Chondrocyte (in vitro differentiated cells): ENCODE measurements around the gene ACSM6. TPM values are rescaled to one million over a fixed set of nuclear protein-coding genes. Genes with fewer than 3 reads are reported as not detected.

Experiments used
- DNase-seq: peaks from one replicate; pipeline ENCODE4 v3.0.0; 2021; ENCODE audit warnings: mixed read lengths, low spot score
- H3K27ac Mint-ChIP-seq: one replicate; pipeline ENCODE4 v1.8.0; 2021; ENCODE audit warnings: mild to moderate bottlenecking, moderate library complexity, mixed read lengths; ENCODE audit not compliant: unreplicated experiment
- H3K27me3 Mint-ChIP-seq: 2 replicates; pipeline ENCODE4 v1.8.0; 2021; ENCODE audit warnings: low read depth, mixed read lengths
- H3K36me3 Mint-ChIP-seq: 2 replicates; pipeline ENCODE4 v1.8.0; 2021; ENCODE audit warnings: low read depth, mixed read lengths
- H3K4me1 Mint-ChIP-seq: 2 replicates; pipeline ENCODE4 v1.8.0; 2021; ENCODE audit warnings: low read depth, mild to moderate bottlenecking, mixed read lengths
- H3K4me3 Mint-ChIP-seq: one replicate; pipeline ENCODE4 v1.8.0; 2021; ENCODE audit warnings: mild to moderate bottlenecking, moderate library complexity, mixed read lengths; ENCODE audit not compliant: unreplicated experiment
- H3K9me3 Mint-ChIP-seq: 2 replicates; pipeline ENCODE4 v1.8.0; 2021; ENCODE audit warnings: low read depth, mixed read lengths
- total RNA-seq: library from RNA; stranded (reverse); gene quantifications from 3 replicates; pipeline ENCODE4 v1.2.1, GENCODE V29; 2021
- TF ChIP-seq, protein P1 (sequence below): fragments of 200-600 bp; sonication (generic); IDR thresholded peaks from 2 replicates; pipeline ENCODE4 v1.5.0; 2021; ENCODE audit warnings: antibody characterized with exemption, mild to moderate bottlenecking, moderate library complexity

The ACSM6 gene
- total RNA-seq, 1 donor from 2014 or later = not detected

DNA sequence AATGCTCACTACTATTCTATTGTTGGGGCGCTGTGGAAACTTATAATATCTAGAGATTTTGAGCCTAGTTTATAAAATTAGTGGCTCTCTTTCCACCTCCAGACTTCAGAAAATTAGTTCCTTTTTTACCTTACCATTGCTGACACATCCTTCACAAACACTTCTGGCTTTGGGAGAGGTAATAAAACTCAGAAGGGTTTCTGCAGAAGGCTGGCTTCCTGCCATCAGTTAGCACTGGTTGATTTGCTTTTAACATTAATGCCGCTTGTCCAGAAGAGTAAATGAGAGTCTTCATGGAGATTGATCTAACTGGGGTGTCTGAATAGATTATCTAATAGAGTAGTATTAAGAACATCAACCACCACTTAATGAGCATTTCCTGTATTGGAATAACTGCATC is 20.3 kb downstream of the ACSM6 start:
- no peaks in the 10 kb centered on the region for H3K27me3 Mint-ChIP-seq
- TF ChIP-seq, protein P1, sequence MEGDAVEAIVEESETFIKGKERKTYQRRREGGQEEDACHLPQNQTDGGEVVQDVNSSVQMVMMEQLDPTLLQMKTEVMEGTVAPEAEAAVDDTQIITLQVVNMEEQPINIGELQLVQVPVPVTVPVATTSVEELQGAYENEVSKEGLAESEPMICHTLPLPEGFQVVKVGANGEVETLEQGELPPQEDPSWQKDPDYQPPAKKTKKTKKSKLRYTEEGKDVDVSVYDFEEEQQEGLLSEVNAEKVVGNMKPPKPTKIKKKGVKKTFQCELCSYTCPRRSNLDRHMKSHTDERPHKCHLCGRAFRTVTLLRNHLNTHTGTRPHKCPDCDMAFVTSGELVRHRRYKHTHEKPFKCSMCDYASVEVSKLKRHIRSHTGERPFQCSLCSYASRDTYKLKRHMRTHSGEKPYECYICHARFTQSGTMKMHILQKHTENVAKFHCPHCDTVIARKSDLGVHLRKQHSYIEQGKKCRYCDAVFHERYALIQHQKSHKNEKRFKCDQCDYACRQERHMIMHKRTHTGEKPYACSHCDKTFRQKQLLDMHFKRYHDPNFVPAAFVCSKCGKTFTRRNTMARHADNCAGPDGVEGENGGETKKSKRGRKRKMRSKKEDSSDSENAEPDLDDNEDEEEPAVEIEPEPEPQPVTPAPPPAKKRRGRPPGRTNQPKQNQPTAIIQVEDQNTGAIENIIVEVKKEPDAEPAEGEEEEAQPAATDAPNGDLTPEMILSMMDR = no peak
- H3K36me3 Mint-ChIP-seq = peaks cover 1% of the 10 kb centered on the region
- H3K9me3 Mint-ChIP-seq = peaks cover 6% of the 10 kb centered on the region
- H3K4me3 Mint-ChIP-seq = no peak overlapping the region
- DNase-seq = no peak
- peaks cover 50% of the 10 kb centered on the region for H3K4me1 Mint-ChIP-seq
- H3K27ac Mint-ChIP-seq = no peak overlapping the region

DNA sequence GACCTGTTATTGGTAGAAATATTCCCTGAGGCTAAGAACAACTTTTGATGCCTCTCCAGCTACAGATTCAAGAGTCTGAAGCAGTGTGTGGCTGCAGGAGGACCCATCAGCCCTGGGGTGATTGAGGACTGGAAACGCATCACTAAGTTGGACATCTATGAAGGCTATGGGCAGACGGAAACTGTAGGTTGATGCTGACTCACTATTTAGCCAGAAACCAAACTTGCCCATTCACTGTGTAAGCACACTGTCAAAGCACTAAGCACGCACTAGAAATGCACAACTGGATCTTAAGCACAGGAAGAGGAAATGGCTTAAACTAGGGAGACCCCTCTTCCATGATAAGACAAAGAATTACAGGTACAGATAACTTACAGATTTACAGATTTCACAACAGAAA is 20.8 kb downstream of the ACSM6 start:
- peaks cover 10% of the 10 kb centered on the region for H3K9me3 Mint-ChIP-seq
- TF ChIP-seq, protein P1 = no peak
- no peaks in the 10 kb centered on the region for H3K27me3 Mint-ChIP-seq
- DNase-seq = no peak
- peaks cover 1% of the 10 kb centered on the region for H3K36me3 Mint-ChIP-seq
- H3K4me3 Mint-ChIP-seq = no peak overlapping the region
- no peak overlapping the region for H3K27ac Mint-ChIP-seq
- H3K4me1 Mint-ChIP-seq = peaks cover 54% of the 10 kb centered on the region

DNA sequence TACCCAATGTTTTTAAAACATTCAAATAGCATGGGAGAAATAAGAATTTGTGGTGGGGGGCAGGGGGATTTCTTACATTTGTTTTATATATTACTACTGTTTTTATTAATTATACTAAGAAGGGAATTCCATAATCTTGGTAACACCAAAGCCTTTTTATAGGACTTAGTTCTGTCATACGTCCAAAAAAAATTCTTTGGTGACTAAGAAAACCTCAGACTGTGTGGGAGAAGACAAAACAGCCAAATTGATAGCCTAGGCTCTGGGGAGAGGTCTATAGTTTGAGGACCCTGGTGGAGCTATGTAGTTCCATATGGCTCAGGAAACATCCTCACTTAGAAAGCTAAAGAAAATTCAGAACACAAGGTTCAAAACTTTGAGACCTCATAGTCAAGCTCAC is 23.4 kb downstream of the ACSM6 start:
- Mint-ChIP-seq H3K4me1 (peaks cover 71% of the 10 kb centered on the region), H3K9me3 (peaks cover 10% of the 10 kb centered on the region), H3K36me3 (peaks cover 3% of the 10 kb centered on the region), H3K4me3 (no peak overlapping the region), H3K27ac (peak overlapping the region; percentile 28), H3K27me3 (no peaks in the 10 kb centered on the region)
- no peak for DNase-seq
- TF ChIP-seq, protein P1 = no peak

DNA sequence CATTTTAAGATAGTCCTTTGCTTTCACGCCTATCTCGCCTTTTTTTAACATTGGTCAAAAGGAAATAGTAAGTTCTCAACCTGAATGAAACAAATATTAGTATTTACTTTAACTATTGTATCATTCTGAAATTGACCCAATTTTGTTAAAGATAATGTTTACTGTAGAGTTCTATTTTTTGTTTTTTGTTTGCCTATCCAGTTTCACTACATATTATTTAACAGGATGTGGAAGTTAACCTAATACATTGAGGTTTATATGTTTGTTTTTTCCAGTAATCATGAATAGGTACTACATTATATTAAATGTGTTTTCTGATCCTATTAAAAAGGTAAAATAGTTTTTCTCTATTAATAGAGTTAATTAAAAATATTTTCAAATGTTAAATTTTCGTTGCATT is 26.5 kb downstream of the ACSM6 start:
- peaks cover 3% of the 10 kb centered on the region for H3K36me3 Mint-ChIP-seq
- no peaks in the 10 kb centered on the region for H3K27me3 Mint-ChIP-seq
- H3K9me3 Mint-ChIP-seq = peaks cover 9% of the 10 kb centered on the region
- no peak overlapping the region for H3K27ac Mint-ChIP-seq
- H3K4me1 Mint-ChIP-seq = peaks cover 55% of the 10 kb centered on the region
- H3K4me3 Mint-ChIP-seq = no peak overlapping the region
- TF ChIP-seq, protein P1 = no peak
- no peak for DNase-seq

DNA sequence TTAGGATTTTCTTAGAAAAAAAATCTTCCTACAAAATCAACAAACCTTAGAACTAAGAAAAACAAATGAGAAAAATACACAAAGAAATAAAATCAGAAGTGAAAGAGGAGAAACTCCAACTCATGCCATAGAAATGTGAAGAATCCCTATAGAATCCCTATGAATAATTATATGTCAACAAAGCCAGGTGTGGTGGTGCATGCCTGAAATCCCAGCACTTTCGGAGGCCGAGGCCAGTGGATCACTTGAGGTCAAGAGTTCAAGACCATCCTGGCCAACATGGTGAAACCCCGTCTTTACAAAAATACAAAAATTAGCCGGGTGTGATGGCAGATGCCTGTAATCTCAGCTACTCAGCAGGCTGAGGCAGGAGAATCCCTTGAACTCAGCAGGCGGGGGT is 27.1 kb downstream of the ACSM6 start:
- no peaks in the 10 kb centered on the region for H3K27me3 Mint-ChIP-seq
- H3K36me3 Mint-ChIP-seq = peaks cover 3% of the 10 kb centered on the region
- H3K9me3 Mint-ChIP-seq = peaks cover 9% of the 10 kb centered on the region
- peak overlapping the region; percentile 75 for H3K27ac Mint-ChIP-seq
- TF ChIP-seq, protein P1 = no peak
- no peak overlapping the region for H3K4me3 Mint-ChIP-seq
- H3K4me1 Mint-ChIP-seq = peaks cover 53% of the 10 kb centered on the region
- no peak for DNase-seq
